ENCODE measurements around the gene ASIC4. TPM values are rescaled to one million over a fixed set of nuclear protein-coding genes. Genes with fewer than 3 reads are reported as not detected.
A peak's percentile ranks its signal among the peaks of the same experiment; 100 is the strongest.

ASIC4 gene
- total RNA-seq, 4 donors from 2014 or later: not detected

DNA sequence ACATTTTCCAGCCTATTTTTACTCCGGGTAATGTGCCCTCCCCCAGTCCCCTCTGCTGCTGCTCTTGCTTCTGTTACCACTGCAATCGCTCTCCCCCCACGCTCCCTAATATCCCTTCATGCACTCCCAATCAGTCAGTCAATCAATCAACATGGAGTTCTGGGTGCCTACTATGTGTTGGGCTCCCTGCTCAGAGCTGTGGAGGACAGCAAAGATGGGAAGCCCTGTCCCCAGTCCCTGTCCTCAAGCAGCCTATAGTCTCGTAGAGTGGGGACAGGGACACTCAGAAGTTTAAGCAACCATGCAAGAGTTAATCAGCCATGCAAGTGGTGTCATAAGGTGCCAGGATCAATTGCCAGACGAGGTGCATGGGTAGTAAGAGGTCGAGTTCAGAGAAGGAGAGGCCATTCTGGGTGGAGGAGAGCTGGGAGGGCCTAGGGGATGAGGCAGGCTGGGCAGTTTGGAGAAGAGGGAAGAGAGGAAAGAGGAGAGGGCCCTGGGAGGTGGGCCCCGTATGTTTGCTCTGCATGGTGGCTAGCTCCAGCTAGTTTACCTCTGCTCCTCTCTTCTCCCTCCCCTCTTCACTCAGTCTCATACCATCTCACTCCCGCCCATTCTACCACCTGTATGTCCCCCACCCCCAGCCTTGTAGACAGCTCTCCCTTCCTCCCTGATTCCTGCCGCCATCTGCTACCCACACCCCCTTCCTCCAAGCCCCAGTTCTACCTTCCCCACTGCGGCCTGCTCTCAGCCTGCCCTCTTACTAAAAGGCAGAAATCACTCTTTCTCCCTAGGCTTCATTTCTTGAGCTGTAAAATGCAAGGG lies 3.9 kb downstream of the ASIC4 start:
- TF ChIP-seq POLR2A (IDR thresholded peaks at IDR 0.05): no peak
- TF ChIP-seq EP300 (IDR thresholded peaks at IDR 0.05; ENCODE audit: low read depth): no peak
- no peak for TF ChIP-seq POLR2AphosphoS5 (IDR thresholded peaks at IDR 0.05)
- TF ChIP-seq, protein P1, sequence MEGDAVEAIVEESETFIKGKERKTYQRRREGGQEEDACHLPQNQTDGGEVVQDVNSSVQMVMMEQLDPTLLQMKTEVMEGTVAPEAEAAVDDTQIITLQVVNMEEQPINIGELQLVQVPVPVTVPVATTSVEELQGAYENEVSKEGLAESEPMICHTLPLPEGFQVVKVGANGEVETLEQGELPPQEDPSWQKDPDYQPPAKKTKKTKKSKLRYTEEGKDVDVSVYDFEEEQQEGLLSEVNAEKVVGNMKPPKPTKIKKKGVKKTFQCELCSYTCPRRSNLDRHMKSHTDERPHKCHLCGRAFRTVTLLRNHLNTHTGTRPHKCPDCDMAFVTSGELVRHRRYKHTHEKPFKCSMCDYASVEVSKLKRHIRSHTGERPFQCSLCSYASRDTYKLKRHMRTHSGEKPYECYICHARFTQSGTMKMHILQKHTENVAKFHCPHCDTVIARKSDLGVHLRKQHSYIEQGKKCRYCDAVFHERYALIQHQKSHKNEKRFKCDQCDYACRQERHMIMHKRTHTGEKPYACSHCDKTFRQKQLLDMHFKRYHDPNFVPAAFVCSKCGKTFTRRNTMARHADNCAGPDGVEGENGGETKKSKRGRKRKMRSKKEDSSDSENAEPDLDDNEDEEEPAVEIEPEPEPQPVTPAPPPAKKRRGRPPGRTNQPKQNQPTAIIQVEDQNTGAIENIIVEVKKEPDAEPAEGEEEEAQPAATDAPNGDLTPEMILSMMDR (IDR thresholded peaks at IDR 0.05): no peak
- Histone ChIP-seq H3K27ac (no peak overlapping the region), H3K4me1 (peaks cover 7 to 16% (median 9%) of the 10 kb centered on the region in 4 donors), H3K9me3 (no peaks in the 10 kb centered on the region), H3K27me3 (peaks cover 78% of the 10 kb centered on the region), H3K4me3 (no peak overlapping the region), H3K36me3 (no peaks in the 10 kb centered on the region)
- intact Hi-C loops (cut with DNase I; ENCODE audit: low total_unique reads) (no loop called here), in situ Hi-C loops (cut with MboI; ENCODE audit: low pct_ligation_motif_present in 1 of 4, low pct_unique_long_range_greater_than_20kb in 1 of 4, low sequenced_read_pairs in 3 of 4) (no loop called here)
- no peak for DNase-seq
- 56 to 63% methylated on average over 6 to 10 of the region's 10 CpGs for whole genome bisulfite sequencing, 2 donors (ENCODE audit: low coverage in 1 of 2)

DNA sequence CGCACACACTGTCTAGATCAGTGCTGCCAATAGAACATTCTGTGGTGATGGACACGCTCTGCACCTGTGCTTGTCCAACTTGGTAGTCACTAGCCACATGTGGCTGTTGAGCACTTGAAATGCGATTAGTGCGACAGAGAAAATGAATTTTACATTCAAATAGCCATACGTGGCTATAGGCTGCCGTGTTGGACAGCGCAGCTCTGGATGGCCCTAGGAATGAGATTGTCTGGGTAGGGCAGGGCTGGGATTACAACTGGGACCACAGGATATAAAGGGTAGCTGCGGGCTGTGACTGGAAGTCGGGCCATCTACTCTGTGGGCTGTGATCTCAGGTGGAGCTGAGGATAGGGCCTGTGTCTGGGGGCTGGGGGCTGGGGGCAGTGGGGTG lies 5.2 kb downstream of the ASIC4 start:
- 89 to 90% methylated on average over 4 to 9 of the region's 9 CpGs for WGBS, 2 donors (ENCODE audit: low coverage in 1 of 2)
- no peak overlapping the region for H3K27ac ChIP-seq
- H3K4me3 ChIP-seq: no peak overlapping the region
- peaks cover 78% of the 10 kb centered on the region for H3K27me3 ChIP-seq
- H3K36me3 ChIP-seq: no peaks in the 10 kb centered on the region
- H3K9me3 ChIP-seq: no peaks in the 10 kb centered on the region
- DNase-seq: no peak
- peaks cover 8 to 18% (median 11%) of the 10 kb centered on the region in 4 donors for H3K4me1 ChIP-seq
- TF ChIP-seq POLR2AphosphoS5 (IDR thresholded peaks at IDR 0.05) (no peak), EP300 (IDR thresholded peaks at IDR 0.05; ENCODE audit: low read depth) (no peak)
- TF ChIP-seq, protein P1 (IDR thresholded peaks at IDR 0.05): no peak
- intact Hi-C loops (cut with DNase I; ENCODE audit: low total_unique reads) (no loop called here), in situ Hi-C loops (cut with MboI; ENCODE audit: low pct_ligation_motif_present in 1 of 4, low pct_unique_long_range_greater_than_20kb in 1 of 4, low sequenced_read_pairs in 3 of 4) (no loop called here)

DNA sequence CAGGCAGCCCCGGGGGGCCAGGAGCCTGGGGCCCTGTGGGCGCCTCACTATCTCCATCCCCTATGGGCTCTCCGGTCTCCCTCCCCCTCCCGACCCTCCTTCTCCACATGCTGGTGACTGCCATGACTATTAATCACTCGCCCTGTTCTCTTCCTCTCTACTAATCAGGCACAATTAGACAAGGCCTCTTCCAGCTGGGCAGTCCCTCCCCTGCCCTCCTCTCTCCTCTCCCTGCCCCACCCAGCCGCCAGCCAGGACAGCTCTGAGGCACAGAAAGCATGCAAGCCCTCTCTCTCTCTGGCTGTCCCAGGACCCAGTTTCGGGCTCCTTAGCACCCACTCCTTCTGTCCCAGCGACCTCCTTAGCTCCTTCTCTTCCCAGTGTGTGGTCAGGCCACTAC lies 5.8 kb downstream of the ASIC4 start:
- TF ChIP-seq, protein P1 (IDR thresholded peaks at IDR 0.05): no peak
- TF ChIP-seq EP300 (IDR thresholded peaks at IDR 0.05; ENCODE audit: low read depth): no peak
- no peak for TF ChIP-seq POLR2AphosphoS5 (IDR thresholded peaks at IDR 0.05)
- TF ChIP-seq POLR2A (IDR thresholded peaks at IDR 0.05): no peak
- peaks cover 78% of the 10 kb centered on the region for H3K27me3 ChIP-seq
- H3K36me3 ChIP-seq: no peaks in the 10 kb centered on the region
- in situ Hi-C loops (cut with MboI; ENCODE audit: low pct_ligation_motif_present in 1 of 4, low pct_unique_long_range_greater_than_20kb in 1 of 4, low sequenced_read_pairs in 3 of 4): loop anchor here in 3 of 4 donors (10.0 kb wide), 2 partner anchors 45 to 115 kb away; no protein-coding TSS in a partner anchor
- intact Hi-C loops (cut with DNase I; ENCODE audit: low total_unique reads): no loop called here
- H3K27ac ChIP-seq: no peak overlapping the region
- no peak overlapping the region for H3K4me3 ChIP-seq
- H3K4me1 ChIP-seq: peaks cover 8 to 18% (median 11%) of the 10 kb centered on the region in 4 donors
- 54 to 71% methylated on average over 2 to 8 of the region's 8 CpGs for WGBS, 2 donors (ENCODE audit: low coverage in 1 of 2)
- no peak for DNase-seq
- no peaks in the 10 kb centered on the region for H3K9me3 ChIP-seq

DNA sequence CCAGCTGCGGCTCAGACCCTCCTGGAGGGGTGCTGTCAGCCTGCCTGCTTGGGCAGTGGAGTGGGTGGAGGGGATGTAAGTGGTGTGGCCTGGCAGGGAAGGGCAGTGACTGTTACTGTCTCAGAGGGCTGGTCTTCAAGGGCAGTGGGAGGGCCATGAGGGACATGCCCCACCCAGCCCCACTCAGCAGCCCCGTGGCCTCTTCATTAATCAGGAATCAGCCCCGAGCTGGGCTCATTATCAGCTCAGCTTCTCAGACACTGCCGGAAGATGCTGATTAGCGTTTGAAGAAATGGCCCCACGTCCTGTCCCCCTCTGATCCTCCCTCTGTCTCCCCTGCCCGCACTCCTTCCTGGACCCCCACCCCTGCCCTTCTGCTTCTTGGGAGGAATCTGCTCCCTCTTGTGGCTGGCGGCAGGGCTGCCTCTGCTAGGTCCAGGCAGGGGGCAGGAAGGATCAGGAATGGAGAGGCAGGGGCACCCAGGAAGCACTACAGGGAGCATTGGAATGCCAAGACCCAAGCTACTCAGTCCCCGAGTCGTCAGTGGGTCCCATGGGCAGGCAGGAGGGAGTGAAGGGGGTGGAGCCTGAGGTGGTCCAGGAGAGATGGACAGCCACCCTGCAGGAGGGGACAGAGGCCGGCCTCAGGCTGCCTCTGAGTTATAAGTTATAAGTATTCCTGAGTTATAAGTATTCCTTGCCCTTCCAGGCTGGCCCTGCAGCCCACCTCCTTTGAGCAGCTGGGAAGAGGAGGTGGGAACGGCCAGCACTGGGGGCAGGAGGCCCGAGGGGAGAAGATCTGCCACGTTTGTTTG lies 7.0 kb downstream of the ASIC4 start:
- TF ChIP-seq POLR2AphosphoS5 (IDR thresholded peaks at IDR 0.05): no peak
- TF ChIP-seq, protein P1 (IDR thresholded peaks at IDR 0.05): peak; percentile 37 to 57 (median 48)
- peaks cover 78% of the 10 kb centered on the region for H3K27me3 ChIP-seq
- in situ Hi-C loops (cut with MboI; ENCODE audit: low pct_ligation_motif_present in 1 of 4, low pct_unique_long_range_greater_than_20kb in 1 of 4, low sequenced_read_pairs in 3 of 4): loop anchor here in 3 of 4 donors (10.0 kb wide), 2 partner anchors 46 to 116 kb away; no protein-coding TSS in a partner anchor
- H3K27ac ChIP-seq: peak overlapping the region in 3 of 4 donors; percentile 70 to 81 (median 73)
- H3K9me3 ChIP-seq: no peaks in the 10 kb centered on the region
- no peaks in the 10 kb centered on the region for H3K36me3 ChIP-seq
- peaks cover 8 to 18% (median 11%) of the 10 kb centered on the region in 4 donors for H3K4me1 ChIP-seq
- peak; percentile 21 for DNase-seq
- intact Hi-C loops (cut with DNase I; ENCODE audit: low total_unique reads): no loop called here
- WGBS, 2 donors (ENCODE audit: low coverage in 1 of 2): 18 to 21% methylated on average over 5 to 12 of the region's 14 CpGs
- H3K4me3 ChIP-seq: no peak overlapping the region

Measured in transverse colon (tissue), 4 donors.